Left forelimb (tissue), 1 donor: ENCODE measurements around the gene NELFCD.
"Not testable (repeated sequence)": the region's sequence is repeated elsewhere in the genome, so short reads cannot be mapped to it uniquely, and the experiment has no call there.

Experiments
- DNase-seq: peaks from one replicate; pipeline ENCODE4 v3.0.0-alpha.2; 2018; ENCODE audit warnings: low spot score

NELFCD gene

DNA sequence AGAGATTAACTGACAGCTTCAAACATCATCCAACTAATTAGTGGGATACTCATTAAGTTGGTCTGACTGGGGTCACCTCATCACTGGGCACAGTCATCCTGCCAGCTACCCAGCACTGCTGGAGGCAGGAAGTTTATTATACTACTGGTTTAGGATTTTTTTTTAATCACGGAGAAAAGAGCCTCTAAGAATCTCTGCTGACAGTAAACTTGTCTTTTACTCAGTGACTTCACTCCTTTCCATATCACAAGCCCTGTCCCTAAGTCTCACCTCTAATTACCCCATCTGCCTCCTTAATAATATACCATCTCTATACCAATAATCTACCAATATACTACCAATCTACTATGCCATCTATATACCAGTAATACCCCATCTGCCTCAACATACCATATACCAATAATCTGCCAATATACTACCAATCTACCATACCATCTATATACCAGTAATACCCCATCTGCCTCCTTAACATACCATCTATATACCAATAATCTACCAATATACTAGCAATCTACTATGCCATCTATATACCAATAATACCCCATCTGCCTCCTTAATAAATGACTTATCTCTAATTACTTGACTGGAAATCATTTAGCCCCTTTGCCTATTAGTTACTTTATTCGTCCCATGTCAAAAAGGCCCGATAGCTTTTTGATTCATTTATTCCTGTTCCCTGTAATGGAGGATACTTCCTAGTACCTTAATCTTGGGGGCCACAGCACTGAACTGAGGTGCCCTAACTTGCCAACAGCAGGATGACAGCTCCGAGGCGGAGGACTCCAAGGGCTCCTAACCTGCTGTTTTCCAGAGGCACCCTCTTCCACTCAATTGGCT, 46.1 kb downstream of the NELFCD start:
- no peak for DNase-seq

DNA sequence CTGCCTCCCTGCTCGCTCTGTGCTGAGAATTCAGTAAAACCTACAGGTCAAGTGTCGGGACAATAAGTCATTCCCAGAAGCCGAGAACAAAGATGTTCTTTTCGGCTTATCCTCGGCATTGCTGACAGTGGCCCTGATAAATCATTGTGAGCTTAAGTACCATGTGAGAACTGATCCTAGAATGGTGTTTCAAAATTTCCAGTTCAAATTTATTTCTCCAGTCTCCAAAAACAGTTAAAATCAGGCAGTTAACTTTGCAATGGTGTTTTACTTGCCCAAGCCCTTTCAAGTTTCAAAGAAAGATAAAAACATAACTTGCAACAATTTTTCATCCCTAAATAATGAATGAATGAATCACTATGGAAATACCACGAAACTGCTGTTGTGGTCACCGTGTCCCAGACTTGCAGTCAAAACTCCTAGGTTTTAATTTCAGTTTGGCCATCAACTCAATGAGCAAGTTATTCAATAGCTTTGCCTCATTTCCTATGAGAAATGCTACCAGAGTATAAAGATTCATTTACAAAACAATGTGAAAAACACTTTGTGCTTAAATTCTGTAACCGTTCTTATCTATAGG, 46.8 kb downstream of the NELFCD start:
- DNase-seq, result no peak

DNA sequence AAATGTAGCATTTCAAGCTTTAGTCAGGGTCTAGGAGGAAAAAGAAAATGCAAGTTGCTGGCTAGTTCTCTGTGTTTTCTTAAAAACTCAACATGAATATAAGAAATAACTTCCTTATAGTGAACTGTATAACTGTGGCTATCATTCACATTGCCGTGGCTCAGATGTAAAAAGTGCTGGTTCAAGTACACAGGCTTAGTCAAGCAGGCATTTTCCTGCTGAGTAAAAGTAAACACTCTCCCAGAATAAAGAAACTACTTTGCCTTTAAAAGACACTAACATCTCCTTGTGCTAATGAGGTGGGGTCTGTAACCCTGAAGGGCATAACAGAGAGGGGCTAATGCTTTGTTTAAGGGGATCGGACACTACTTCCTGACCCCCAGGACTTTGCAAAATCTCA, 47.8 kb downstream of the NELFCD start:
- no peak for DNase-seq

DNA sequence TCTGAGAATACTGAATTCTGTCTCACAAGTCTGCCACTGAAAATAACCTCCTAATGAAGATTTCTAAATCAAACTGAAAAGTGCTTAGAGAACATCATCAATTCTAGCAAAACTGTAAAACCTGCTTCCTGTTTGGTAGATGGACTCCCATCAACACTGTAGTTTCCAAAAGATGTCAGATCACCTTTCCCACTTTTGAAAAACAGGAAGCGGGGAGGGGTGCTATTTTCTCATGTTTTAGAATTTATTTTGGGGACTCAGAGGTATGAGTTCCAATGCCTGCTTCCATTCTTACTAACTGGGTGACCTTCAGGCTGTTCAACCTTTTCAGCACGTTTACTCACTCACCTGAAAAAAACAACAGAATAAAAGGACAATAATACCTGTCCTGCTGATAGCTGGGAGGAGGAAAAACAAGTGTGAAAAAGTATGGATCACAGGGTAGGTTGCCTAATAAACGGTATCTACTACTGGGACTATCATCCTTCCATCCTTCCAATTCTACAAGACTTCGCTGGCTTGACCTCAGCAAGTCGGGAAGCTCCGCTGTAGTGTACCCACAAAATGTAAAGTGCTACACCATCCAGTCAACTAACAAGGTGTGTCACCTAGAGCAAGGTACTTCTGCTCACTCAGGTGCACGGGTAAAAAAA, 50.0 kb downstream of the NELFCD start:
- DNase-seq, result no peak

DNA sequence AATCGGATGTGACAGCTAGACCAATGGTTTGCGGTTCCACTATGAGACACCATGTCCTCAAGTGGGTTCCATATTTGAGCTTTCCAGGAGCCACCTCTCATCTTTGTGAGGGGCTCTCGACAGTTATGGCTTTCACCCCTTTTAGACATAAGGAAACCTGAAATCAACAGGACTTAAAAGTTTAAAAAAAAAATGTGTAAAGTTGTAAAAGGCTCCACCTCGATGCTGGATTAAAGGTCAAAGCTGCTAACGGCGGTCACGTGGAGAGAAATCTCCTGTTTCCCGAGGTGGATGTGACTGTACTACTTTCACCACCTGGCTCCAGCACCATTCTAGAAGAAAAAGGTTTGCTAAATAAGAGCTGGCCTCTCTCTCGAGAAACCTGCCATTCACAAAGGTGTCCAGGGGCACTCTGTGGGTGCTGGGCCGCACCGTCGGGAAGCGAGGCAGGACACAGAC, 50.5 kb downstream of the NELFCD start:
- DNase-seq, result no peak

DNA sequence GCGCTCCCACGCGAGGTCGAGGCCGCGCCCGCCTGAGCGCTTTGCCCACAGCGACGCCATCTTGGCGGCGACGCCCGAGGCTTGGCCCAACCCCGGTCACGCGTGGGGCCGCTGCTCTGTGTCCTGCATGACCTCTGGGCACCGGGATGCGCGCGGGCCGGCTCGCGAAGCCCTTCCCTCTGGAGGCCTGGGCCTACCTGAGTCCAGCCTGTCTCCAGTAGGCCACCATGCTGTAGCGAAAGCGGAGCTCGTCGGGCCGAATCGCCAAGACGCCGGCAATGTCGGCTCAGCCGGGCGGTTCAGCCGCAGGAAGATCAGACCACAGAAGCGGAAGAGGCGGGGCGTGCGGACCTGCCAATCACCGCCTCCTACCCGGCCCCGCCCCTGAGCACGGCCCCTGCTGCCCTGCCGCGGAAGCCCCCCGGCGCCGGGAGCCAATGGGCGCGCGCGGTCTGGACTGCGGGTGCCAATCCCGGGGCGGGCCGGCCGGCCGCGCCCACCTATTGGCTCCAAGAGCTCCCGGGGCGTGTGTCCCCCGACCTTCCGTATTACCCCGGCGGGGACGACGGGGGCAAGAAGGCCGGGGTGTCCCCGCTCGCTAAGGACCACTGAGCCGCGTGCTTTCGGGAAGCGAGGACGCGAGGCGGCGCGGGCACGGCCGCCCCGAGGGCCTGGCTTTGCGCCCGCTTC, 51.1 kb downstream of the NELFCD start, which contains the start of gene ATP5F1E:
Gene ATP5F1E, minus strand, starts transcription at position 313 of the 690 bp plus-strand sequence. Its CDS starts 84 bp downstream, at position 229.
- peak; percentile 98 for DNase-seq

DNA sequence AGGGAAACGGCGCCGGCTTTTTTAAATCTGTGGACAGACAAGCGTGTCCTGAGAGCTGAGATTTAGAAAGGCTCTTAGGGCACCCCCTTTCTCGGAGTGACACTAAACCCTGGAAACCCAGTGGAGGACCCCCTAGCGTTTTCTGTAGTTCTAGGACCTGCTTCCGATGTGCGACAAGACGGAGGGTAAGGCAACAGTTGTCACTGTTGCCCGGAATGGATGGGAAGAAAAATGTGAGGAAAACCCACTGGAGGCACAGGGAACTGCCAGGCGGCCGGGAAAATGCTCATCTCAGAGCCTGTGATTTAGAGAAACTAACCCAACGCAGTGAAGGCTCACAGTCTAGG, 51.6 kb downstream of the NELFCD start:
- no peak for DNase-seq

DNA sequence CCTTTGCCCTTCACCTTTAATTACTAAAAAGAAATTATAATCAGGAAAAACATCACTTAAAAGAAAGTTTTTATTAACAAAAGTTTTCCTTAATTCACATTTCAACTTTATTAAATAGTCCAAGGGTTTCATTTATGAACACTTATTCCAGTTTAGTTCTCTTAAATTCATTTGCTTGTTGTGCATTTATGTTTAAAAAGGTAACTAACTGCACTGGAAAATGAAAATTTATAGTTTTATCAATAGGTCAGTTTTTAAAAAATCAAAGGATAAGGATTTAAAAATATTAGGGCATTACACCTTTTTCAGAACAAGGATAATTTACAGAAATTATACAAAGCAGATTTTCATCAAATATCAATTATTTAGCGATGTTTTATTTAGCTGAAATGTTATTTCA, 52.0 kb downstream of the NELFCD start:
- no peak for DNase-seq

DNA sequence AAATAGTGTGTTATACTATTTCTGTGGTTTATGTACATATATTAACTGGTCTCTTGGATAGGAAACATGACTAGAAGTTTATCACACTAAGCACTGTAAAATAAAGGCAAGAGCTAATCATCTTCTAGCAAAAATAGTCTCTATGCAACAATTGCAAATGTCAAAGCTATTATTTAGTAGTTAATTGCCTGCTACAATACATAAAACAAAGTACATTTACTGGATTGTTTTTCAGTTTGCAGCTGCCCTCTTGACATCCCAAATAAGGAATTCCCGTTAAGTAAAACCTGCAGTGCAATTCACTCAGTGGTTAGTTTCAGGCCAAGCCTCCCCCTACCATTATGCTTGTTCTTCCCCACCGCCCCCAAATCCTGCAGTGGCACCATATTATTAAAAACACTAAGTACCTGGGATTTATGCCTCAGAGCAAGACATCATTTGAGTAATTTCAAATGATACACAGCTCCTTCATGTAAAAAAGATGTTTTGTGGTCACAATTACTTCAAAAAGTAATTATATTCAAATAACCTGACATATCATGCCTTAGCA, 52.6 kb downstream of the NELFCD start:
- DNase-seq, result no peak

DNA sequence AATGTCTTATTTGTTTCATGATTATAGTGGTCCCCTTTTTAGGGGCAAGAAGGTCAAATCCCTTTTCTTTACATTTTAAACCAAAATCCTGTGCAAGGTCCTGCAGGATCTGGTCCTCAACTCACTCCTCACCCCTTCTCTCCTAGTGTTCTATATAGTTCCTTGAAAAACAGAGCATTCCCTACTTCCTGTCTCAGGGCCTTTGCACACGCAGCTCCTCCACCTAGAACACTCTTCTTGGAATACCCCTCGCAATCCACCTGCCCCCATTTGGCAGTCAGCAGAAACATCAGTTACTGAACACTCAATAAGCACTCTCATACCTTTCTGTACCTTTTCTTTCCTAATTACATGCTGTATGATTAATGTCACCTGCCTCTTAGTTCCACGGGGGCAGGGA, 54.3 kb downstream of the NELFCD start:
- no peak for DNase-seq

DNA sequence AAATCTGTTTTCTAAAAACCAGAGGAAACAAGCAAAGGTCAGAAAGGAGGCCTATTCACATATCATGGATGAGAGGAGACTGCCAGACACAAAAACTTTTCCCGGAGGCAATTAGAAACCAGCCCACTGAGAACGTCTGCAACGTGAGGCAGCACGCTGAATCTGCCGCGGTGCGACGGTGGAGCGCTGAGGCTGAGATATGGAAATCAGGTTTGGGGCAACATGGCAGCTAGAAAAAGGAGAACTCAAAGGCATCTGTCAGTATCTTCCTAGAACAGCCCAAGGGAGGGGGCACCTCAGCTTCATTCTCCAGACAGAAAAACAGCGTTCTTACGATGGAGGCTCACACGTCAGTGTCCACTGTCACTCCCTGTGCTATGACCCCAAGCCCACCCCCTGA, 56.3 kb downstream of the NELFCD start:
- no peak for DNase-seq

DNA sequence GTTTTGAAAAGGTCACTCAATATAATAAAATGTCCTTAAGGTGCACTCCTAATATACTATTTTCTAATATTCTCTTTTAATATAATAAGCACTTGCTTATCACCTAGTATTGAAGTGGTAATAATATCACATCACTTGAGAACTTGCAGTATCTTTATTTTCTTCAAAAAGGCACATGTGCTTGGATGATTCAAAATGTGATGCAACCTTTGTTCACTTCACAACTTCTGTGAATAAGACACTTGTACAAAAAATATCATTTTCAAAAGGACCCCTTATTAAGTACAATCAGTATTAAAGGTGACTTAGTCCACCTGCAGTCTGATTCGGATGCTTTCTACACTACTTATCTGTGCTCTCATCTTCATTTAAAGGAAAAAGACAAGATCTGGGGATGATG, 58.2 kb downstream of the NELFCD start:
- no peak for DNase-seq

DNA sequence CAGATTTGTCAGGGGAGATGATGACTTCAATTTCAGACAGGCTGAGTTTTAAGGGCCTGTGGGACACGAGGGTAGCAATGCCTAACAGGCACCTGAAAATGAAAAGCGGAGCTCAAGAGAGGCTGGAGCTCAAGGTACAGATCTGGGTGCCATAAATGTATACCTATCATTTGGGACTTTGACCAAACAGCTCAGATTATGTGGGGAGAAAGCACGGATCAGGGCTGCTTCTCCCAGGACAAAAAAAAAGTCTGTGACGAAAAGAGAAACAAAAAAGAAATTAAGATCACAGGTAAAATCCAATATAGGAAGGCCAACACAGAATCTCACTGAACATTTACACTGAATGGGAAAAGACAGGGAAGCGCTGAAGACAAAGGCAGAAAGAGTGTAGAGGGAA, 59.6 kb downstream of the NELFCD start:
- no peak for DNase-seq

DNA sequence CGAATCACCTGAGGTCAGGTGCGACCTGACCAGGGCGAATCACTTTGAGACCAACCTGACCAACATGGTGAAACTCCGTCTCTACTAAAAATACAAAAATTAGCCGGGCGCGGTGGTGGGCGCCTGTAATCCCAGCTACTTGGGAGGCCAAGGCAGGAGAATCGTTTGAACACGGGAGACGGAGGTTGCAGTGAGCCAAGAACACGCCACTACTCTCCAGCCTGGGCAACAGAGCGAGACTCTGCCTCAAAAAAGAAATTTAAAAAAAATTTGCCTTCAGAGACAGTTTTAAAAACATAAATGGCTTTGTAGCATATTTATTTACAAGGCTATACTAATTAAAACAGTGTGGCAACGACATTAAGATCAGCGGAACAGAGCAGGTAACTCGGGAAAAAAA, 60.4 kb downstream of the NELFCD start:
- not testable (repeated sequence) for DNase-seq

DNA sequence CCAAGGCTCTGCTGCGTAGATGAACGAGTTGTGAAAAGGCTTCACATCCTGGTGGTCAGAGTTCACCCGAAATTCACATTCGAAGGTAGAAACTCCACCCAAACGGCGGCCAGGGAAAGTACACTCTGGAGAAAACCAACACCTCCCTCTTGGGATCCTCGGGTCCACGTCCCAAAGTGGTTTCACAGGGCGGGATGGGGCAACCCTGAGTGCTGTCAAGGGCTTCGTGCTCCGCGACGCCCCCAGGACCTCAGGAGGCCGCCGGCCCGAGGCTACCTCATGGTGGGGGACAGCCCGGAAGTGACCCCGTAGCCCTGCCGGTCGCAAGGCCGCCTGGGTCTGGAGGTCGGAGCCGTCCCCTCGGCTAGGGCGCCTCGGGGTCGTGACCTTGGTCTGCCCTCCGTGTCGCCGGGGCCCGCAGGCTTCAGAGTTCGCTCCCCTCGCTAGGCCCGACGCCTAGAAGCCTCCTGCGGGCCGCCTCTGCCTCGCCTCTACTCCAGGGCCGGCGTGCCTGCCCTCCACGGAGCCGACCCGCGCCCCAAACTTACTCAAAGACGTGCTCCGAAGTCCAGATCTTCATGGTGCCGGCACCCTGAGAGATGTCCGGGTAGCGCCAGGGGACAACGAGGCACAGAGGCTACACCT, 61.2 kb downstream of the NELFCD start, which contains the start of gene PRELID3B:
Gene PRELID3B, minus strand, starts transcription at position 636 of the 645 bp plus-strand sequence. Its CDS starts 56 bp downstream, at position 580.
- DNase-seq, result no peak

DNA sequence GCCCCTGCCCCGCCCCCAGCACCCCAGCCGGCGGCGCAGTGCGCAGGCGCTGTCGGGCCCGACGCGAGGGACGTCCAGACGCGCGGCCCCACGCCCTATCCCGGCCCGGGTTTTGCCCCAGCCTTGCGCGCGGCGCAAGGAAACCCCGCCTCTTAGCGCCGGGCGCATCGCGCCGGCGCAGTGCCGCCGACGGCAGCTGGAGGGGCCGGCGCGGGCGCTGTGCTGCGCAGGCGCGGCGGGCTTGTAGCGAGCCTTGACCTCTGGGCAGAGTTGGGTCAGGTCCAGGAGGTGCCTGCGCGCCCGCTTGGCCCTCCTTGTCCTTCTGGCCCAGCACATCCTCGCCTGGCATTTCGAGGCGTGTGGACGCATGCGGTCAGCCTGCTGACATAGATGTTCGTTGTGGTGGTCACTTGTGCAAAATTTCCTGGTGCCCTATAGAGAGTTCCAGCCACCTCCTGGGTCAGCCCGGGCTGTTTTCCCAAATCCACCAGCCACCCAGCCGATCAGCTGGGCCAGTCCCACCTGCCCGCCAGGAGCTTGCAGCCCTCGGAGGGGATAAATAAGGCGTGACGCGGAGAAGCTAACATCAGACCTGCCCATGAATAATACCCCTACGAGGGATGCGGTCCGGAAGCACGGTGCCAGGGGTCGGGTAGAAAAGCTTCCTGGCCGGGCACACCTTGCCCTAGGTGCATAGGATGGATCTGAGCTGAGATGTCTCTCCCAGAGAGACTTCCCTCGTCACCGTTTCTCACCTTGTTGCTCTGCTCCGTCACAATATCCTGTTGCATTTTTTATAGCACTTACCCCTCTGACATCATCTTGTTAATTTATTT, 62.0 kb downstream of the NELFCD start:
- DNase-seq, result peak; percentile 94

DNA sequence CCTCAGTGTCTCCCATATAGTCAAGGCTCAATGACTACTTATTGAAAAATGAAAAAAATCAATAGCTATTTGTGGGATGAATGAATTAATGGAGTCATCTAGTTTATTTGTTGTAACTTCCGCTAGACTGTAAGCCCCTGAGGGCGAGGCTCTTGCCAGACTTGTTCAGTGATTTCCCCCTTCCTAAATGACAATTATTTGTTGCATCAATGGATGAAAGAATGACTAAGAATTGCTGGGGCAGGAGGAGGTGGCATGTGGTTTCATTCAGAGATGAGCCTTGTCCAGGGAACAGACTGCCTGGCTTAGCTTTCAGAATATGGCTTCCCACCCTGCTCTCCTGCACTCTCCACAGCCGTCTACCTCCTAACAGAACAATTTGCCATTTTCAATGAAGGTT, 62.6 kb downstream of the NELFCD start:
- no peak for DNase-seq

DNA sequence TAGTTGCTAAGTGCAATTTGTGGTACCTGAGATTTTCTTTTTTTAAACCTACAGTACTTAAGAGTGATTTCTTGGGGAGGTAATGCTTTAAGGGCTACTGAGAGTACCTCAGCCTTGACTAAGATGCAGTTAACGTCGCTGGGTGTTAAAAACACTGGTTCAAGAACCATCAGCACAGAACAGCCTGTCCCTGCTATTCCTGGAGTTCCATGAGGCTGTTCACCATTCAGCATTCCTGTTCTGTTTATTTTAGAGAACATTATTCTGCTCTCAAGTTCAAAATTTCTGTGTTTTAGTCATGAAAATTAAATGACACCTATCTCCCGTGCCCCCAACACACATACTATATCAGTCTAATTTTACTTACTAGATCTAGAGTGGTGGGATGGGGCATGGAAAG, 63.2 kb downstream of the NELFCD start:
- DNase-seq, result no peak
